Measurements from ENCODE around the gene ARHGAP15.

Gene ARHGAP15

DNA sequence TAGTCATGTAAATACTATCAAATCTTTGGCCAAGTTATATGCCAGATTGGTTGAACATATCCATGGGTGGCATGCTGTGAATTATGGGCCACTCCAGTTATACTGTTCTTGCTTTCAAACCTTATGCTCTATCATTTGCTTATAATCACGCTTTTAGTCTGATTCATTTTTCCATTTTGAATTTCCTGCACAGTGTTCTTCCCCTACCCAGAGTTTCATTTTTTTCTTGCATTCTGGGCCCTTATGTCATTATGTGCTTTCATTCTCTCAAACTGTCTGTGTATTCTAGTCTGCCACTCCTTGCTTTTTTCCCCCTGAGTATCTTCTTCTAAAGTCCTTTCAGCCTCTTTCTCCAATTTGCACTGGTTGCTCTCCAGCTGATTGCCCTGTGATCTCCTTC lies 364.1 kb downstream of the ARHGAP15 start:
- Histone ChIP-seq H3K4me3 (ENCODE audit: low read depth, low read length, poor library complexity, severe bottlenecking) (no peak overlapping the region), H3K4me2 (ENCODE audit: low read length) (no peak overlapping the region), H3K9me2 (ENCODE audit: low read depth, low read length) (no peaks in the 10 kb centered on the region), H3K4me1 (ENCODE audit: insufficient read depth, low read length, severe bottlenecking) (no peaks in the 10 kb centered on the region), H3K27me3 (ENCODE audit: insufficient read depth, low read length) (no peaks in the 10 kb centered on the region), H2AFZ (ENCODE audit: low read length) (no peak overlapping the region), H3K9me3 (ENCODE audit: low read length) (0 out of 2 replicates have a peak, but pooled peaks cover 8% of the 10 kb centered on the region), H3K9ac (ENCODE audit: low read length) (no peak overlapping the region), H3K36me3 (ENCODE audit: insufficient read depth, low read length) (peaks cover 49% of the 10 kb centered on the region), H3F3A (ENCODE audit: insufficient read depth, low read length) (no peaks in the 10 kb centered on the region), H3K79me2 (ENCODE audit: insufficient read depth, low read length) (no peaks in the 10 kb centered on the region), H3K27ac (ENCODE audit: low read depth, low read length, poor library complexity, severe bottlenecking) (no peak overlapping the region), H4K20me1 (ENCODE audit: insufficient read depth, low read length) (no peaks in the 10 kb centered on the region)
- no peak for TF ChIP-seq EZH2 (IDR thresholded peaks at IDR 0.05; ENCODE audit: borderline replicate concordance, low read length)
- TF ChIP-seq, protein P1, sequence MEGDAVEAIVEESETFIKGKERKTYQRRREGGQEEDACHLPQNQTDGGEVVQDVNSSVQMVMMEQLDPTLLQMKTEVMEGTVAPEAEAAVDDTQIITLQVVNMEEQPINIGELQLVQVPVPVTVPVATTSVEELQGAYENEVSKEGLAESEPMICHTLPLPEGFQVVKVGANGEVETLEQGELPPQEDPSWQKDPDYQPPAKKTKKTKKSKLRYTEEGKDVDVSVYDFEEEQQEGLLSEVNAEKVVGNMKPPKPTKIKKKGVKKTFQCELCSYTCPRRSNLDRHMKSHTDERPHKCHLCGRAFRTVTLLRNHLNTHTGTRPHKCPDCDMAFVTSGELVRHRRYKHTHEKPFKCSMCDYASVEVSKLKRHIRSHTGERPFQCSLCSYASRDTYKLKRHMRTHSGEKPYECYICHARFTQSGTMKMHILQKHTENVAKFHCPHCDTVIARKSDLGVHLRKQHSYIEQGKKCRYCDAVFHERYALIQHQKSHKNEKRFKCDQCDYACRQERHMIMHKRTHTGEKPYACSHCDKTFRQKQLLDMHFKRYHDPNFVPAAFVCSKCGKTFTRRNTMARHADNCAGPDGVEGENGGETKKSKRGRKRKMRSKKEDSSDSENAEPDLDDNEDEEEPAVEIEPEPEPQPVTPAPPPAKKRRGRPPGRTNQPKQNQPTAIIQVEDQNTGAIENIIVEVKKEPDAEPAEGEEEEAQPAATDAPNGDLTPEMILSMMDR (IDR thresholded peaks at IDR 0.05; ENCODE audit: low read length): no peak

DNA sequence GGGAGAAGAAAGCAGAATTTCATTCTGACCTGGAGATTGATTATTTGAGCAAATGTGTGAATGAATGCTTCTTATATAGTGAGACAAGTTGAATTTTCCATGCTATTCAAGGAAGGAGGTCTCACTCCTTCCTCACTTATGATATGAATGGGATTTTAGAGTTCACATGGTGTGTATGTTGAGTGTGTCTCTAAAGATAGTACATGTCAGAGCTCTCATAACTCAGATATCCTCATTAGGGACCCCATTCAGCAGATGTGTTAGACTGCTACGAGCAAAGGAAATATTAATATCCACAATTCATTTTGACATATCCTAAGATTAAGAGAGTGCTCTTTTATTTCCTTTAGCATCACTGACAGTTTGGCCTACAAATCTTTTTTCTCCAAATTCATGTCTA lies 368.5 kb downstream of the ARHGAP15 start:
- Histone ChIP-seq H3K4me1 (ENCODE audit: insufficient read depth, low read length, severe bottlenecking) (no peaks in the 10 kb centered on the region), H3K27ac (ENCODE audit: low read depth, low read length, poor library complexity, severe bottlenecking) (no peak overlapping the region), H4K20me1 (ENCODE audit: insufficient read depth, low read length) (no peaks in the 10 kb centered on the region), H3K9ac (ENCODE audit: low read length) (no peak overlapping the region), H3K9me2 (ENCODE audit: low read depth, low read length) (no peaks in the 10 kb centered on the region), H2AFZ (ENCODE audit: low read length) (no peak overlapping the region), H3K4me3 (ENCODE audit: low read depth, low read length, poor library complexity, severe bottlenecking) (no peak overlapping the region), H3K27me3 (ENCODE audit: insufficient read depth, low read length) (no peaks in the 10 kb centered on the region), H3K4me2 (ENCODE audit: low read length) (no peak overlapping the region), H3K36me3 (ENCODE audit: insufficient read depth, low read length) (peaks cover 30% of the 10 kb centered on the region), H3F3A (ENCODE audit: insufficient read depth, low read length) (no peaks in the 10 kb centered on the region), H3K79me2 (ENCODE audit: insufficient read depth, low read length) (no peaks in the 10 kb centered on the region), H3K9me3 (ENCODE audit: low read length) (0 out of 2 replicates have a peak, but pooled peaks cover 8% of the 10 kb centered on the region)
- no peak for TF ChIP-seq EZH2 (IDR thresholded peaks at IDR 0.05; ENCODE audit: borderline replicate concordance, low read length)
- TF ChIP-seq, protein P1 (IDR thresholded peaks at IDR 0.05; ENCODE audit: low read length): no peak

- Histone ChIP-seq H3K9me2 (ENCODE audit: low read depth, low read length) (no peaks in the 10 kb centered on the region), H3K4me1 (ENCODE audit: insufficient read depth, low read length, severe bottlenecking) (no peaks in the 10 kb centered on the region), H3K9me3 (ENCODE audit: low read length) (0 out of 2 replicates have a peak, but pooled peaks cover 5% of the 10 kb centered on the region), H3K9ac (ENCODE audit: low read length) (no peak overlapping the region), H2AFZ (ENCODE audit: low read length) (no peak overlapping the region), H4K20me1 (ENCODE audit: insufficient read depth, low read length) (no peaks in the 10 kb centered on the region), H3K79me2 (ENCODE audit: insufficient read depth, low read length) (no peaks in the 10 kb centered on the region), H3K4me3 (ENCODE audit: low read depth, low read length, poor library complexity, severe bottlenecking) (no peak overlapping the region), H3F3A (ENCODE audit: insufficient read depth, low read length) (no peaks in the 10 kb centered on the region), H3K27ac (ENCODE audit: low read depth, low read length, poor library complexity, severe bottlenecking) (no peak overlapping the region), H3K36me3 (ENCODE audit: insufficient read depth, low read length) (peaks cover 22% of the 10 kb centered on the region), H3K27me3 (ENCODE audit: insufficient read depth, low read length) (no peaks in the 10 kb centered on the region), H3K4me2 (ENCODE audit: low read length) (no peak overlapping the region)
- TF ChIP-seq, protein P1 (IDR thresholded peaks at IDR 0.05; ENCODE audit: low read length): no peak
- no peak for TF ChIP-seq EZH2 (IDR thresholded peaks at IDR 0.05; ENCODE audit: borderline replicate concordance, low read length)
These were observed 369.3 kb downstream of the ARHGAP15 start for GRCh38 chr2:143498496-143498895.
